Right atrium auricular region (tissue), 2 donors: ENCODE results near the gene CLK3. TPM values are rescaled to one million over a fixed set of nuclear protein-coding genes. Genes with fewer than 3 reads are reported as not detected.

Experiments
- DNase-seq: peaks from one replicate; pipeline ENCODE4 v3.0.0-alpha.2; 2019; ENCODE audit warnings: low spot score
- H3K27ac ChIP-seq, 2 donors: fragments of 200-600 bp; sonication (generic); 1 replicate in 1 of 2; 2 replicates in 1 of 2; pipeline ENCODE4 v1.5.1; 2016 to 2019
- H3K27me3 ChIP-seq, 2 donors: fragments of 200-600 bp; sonication (generic); one replicate each; pipeline versions ENCODE4 v1.5.1 to v1.6.0; 2017 to 2019
- H3K36me3 ChIP-seq: fragments of 200-600 bp; sonication (generic); one replicate; pipeline ENCODE4 v1.5.1; 2016
- H3K4me1 ChIP-seq, 2 donors: fragments of 200-600 bp; sonication (generic); one replicate each; pipeline versions ENCODE4 v1.5.1 to v1.6.0; 2017 to 2019
- H3K4me3 ChIP-seq, 2 donors: fragments of 200-600 bp; sonication (generic); 1 replicate in 1 of 2; 2 replicates in 1 of 2; pipeline ENCODE4 v1.5.1; 2017 to 2019; ENCODE audit warnings: mild to moderate bottlenecking in 1 of 2, moderate library complexity in 1 of 2
- H3K9me3 ChIP-seq, 2 donors: fragments of 200-600 bp; sonication (generic); one replicate each; pipeline ENCODE4 v1.5.1; 2019
- CTCF ChIP-seq, 2 donors: fragments of 200-600 bp; sonication (generic); IDR thresholded peaks; one replicate each; pipeline ENCODE4 v1.5.1; 2019; ENCODE audit warnings: antibody characterized with exemption in 2 of 2
- total RNA-seq, 2 donors: library from RNA; depleted of rRNA; stranded (reverse); fragments of >200 nt; gene quantifications; one replicate each; pipeline ENCODE4 v1.1.0, GENCODE V29; 2016

The CLK3 gene
- total RNA-seq, 2 donors from 2014 or later: 52.8 to 59.2 TPM

DNA sequence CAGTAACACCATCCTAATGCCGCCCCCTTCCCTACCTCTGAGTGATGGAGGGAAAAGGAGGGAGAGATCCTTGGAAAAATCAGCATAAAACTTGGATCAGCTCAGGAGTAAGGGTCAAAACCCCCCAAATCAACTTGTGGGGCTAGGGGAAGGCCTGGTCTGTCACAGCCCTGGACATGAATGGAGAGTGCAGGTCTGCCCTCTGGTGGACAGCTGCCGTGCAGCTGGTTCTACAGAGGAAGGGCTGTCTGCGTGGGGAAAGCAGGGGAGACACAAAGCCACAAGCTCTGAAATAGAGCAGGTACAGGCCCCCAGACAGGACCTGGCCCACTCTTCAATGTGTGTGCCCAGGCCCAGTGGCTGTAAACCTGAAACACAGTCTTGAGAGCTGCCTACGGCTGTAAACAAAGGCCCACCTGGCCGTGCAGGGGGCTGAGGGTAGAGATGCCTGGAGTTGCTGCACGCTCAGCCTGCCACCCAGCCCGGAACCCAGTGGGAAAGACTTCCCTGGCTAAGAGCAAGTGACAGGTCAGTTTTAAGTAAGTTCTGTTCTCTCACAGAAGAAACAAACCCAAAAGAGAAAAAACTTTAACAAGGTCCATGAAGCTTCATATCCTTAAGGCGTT lies 16.4 kb downstream of the CLK3 start:
- TF ChIP-seq CTCF (IDR thresholded peaks at IDR 0.05): peak; percentile 72 to 90
- no peak overlapping the region for H3K27ac ChIP-seq
- DNase-seq: no peak
- H3K36me3 ChIP-seq: peaks cover 69% of the 10 kb centered on the region
- no peaks in the 10 kb centered on the region for H3K9me3 ChIP-seq
- no peaks in the 10 kb centered on the region for H3K4me1 ChIP-seq
- no peaks in the 10 kb centered on the region for H3K27me3 ChIP-seq
- H3K4me3 ChIP-seq: no peak overlapping the region

GRCh38 chr15:74632601-74633000 lies 17.0 kb downstream of the CLK3 start:
- Histone ChIP-seq H3K27ac (no peak overlapping the region), H3K36me3 (peaks cover 65% of the 10 kb centered on the region), H3K27me3 (no peaks in the 10 kb centered on the region), H3K9me3 (no peaks in the 10 kb centered on the region), H3K4me3 (no peak overlapping the region), H3K4me1 (no peaks in the 10 kb centered on the region)
- no peak for TF ChIP-seq CTCF (IDR thresholded peaks at IDR 0.05)
- no peak for DNase-seq

GRCh38 chr15:74633781-74634180 lies 18.1 kb downstream of the CLK3 start:
- no peaks in the 10 kb centered on the region for H3K4me1 ChIP-seq
- TF ChIP-seq CTCF (IDR thresholded peaks at IDR 0.05): no peak
- no peaks in the 10 kb centered on the region for H3K27me3 ChIP-seq
- peaks cover 54% of the 10 kb centered on the region for H3K36me3 ChIP-seq
- no peak overlapping the region for H3K4me3 ChIP-seq
- no peak for DNase-seq
- no peaks in the 10 kb centered on the region for H3K9me3 ChIP-seq
- H3K27ac ChIP-seq: no peak overlapping the region

DNA sequence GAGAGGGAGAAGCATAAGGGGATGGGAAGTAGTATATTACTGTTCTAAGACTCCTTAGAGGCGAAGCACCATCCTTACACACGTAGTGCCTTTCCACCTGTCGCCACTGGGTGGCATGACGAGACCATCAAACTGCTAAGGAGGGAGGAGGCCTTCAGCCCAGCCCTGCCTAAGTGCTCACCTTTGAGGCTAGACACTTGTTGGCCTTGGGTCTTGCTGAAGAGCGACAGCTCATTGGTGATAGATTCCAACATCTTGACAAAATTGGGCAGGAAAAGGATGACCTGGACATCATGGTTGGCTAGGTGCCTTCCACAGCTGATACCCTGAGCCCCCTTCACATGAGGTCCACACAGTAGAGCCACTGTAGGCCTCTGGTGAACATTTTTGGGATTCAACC lies 19.6 kb downstream of the CLK3 start:
- Histone ChIP-seq H3K4me3 (no peak overlapping the region), H3K27me3 (no peaks in the 10 kb centered on the region), H3K36me3 (peaks cover 56% of the 10 kb centered on the region), H3K4me1 (no peaks in the 10 kb centered on the region), H3K27ac (no peak overlapping the region), H3K9me3 (no peaks in the 10 kb centered on the region)
- peak; percentile 76 to 90 for TF ChIP-seq CTCF (IDR thresholded peaks at IDR 0.05)
- no peak for DNase-seq

DNA sequence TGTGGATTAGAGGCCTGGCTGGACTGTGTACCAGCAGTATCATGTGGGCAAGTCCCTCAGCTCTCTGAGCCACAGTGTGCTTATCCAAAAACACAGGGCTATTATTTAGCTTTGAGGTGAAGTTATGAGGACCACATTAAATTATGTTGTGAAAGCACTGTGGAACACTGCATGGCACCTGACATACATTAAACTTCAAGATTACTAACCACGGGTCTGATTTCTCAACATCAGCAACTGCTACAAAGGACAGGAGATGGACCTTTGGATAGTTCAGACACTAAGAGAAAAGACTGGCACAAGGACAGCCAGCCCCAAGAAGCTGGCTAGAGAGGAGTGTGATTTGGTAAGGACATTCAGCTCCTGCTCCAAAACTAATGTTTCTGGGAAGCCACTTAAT lies 21.3 kb downstream of the CLK3 start:
- Histone ChIP-seq H3K27ac (no peak overlapping the region), H3K9me3 (no peaks in the 10 kb centered on the region), H3K36me3 (peaks cover 46% of the 10 kb centered on the region), H3K27me3 (no peaks in the 10 kb centered on the region), H3K4me1 (peaks cover 0 to 3% of the 10 kb centered on the region in 2 donors), H3K4me3 (no peak overlapping the region)
- no peak for TF ChIP-seq CTCF (IDR thresholded peaks at IDR 0.05)
- no peak for DNase-seq

DNA sequence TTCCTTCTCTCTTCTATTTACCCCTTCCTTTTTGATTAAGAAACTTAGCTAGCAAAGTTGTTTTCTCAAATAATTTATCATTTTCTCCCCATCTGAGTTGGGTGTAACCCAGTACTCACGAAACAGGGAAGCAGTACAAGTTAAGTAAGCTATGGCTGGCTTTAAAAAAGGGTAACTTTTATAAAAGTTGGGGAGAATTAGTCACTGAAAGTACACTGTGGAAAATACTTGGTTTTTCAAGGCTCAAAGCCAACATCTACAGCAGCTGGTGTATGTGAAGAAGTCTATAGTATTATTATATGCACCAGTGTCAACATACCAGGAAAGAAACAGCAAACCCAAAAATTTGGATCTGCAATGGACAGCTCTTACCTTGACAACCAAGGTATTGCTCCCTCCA lies 25.5 kb downstream of the CLK3 start:
- TF ChIP-seq CTCF (IDR thresholded peaks at IDR 0.05): no peak
- Histone ChIP-seq H3K27me3 (no peaks in the 10 kb centered on the region), H3K27ac (no peak overlapping the region), H3K4me3 (no peak overlapping the region), H3K9me3 (no peaks in the 10 kb centered on the region), H3K36me3 (peaks cover 25% of the 10 kb centered on the region), H3K4me1 (peaks cover 0 to 29% of the 10 kb centered on the region in 2 donors)
- DNase-seq: no peak
